Activated T-helper 1 cell treated with anti-CD3 and anti-CD28 coated beads, Interleukin-12 subunit alpha, Interleukin-12 subunit beta, Interleukin-2, Interleukin-4 antibody, amounts not matched to agents 30 ng/mL and 10 ng/mL and 1 ng/mL, durations not matched to agents 14 hours and 24 hours and 36 hours (primary cell): ENCODE data around the gene DDIT3. TPM values are rescaled to one million over a fixed set of nuclear protein-coding genes. Genes with fewer than 3 reads are reported as not detected.
"Not testable (repeated sequence)": the region's sequence is repeated elsewhere in the genome, so short reads cannot be mapped to it uniquely, and the experiment has no call there.

ENCODE experiments used
- DNase-seq: peaks from one replicate; pipeline ENCODE4 v3.0.0; 2021; ENCODE audit warnings: low spot score
- H3K27ac Mint-ChIP-seq: one replicate; pipeline ENCODE4 v1.8.0; 2021; ENCODE audit warnings: mild to moderate bottlenecking, mixed read lengths
- H3K27me3 Mint-ChIP-seq: one replicate; pipeline ENCODE4 v1.8.0; 2022; ENCODE audit warnings: mild to moderate bottlenecking, moderate library complexity, mixed read lengths; ENCODE audit not compliant: insufficient read depth
- H3K36me3 Mint-ChIP-seq: one replicate; pipeline ENCODE4 v1.8.0; 2021; ENCODE audit warnings: low read depth, mixed read lengths
- H3K4me1 Mint-ChIP-seq: one replicate; pipeline ENCODE4 v1.8.0; 2021; ENCODE audit warnings: low read depth, mixed read lengths
- H3K4me3 Mint-ChIP-seq: one replicate; pipeline ENCODE4 v1.8.0; 2021; ENCODE audit warnings: mild to moderate bottlenecking, moderate library complexity, mixed read lengths
- H3K9me3 Mint-ChIP-seq: one replicate; pipeline ENCODE4 v1.8.0; 2021; ENCODE audit warnings: mixed read lengths
- intact Hi-C: fragments of 100-400 bp; cut with micrococcal nuclease; formaldehyde crosslinking; loops from one replicate; pipeline ENCODE4 v1.15.1; 2024
- total RNA-seq: library from RNA; stranded (reverse); gene quantifications from 2 replicates; pipeline ENCODE4 v1.2.3, GENCODE V29; 2022

Gene DDIT3
- 17.8 and 18.1 TPM in 2 replicates for total RNA-seq

- Mint-ChIP-seq H3K36me3 (peaks cover 43% of the 10 kb centered on the region), H3K27ac (peak within 1 kb of the TSS; percentile 100), H3K9me3 (no peaks in the 10 kb centered on the region), H3K4me1 (peaks cover 62% of the 10 kb centered on the region), H3K4me3 (peak within 1 kb of the TSS; percentile 97), H3K27me3 (no peaks in the 10 kb centered on the region)
- peak; percentile 99 for DNase-seq
- intact Hi-C loops: loop anchor here (1.0 to 5.0 kb wide), 9 partner anchors 32 to 1593 kb away; partner anchors contain the start of genes ARHGAP9, CTDSP2, GLI1 and MARS1
Observed at GRCh38 chr12:57520053-57520818, at the start of gene DDIT3. DDIT3 (minus strand) TSS chr12:57520514; CDS start chr12:57517406, 3,108 bp downstream.

- DNase-seq: no peak
- H3K9me3 Mint-ChIP-seq: no peaks in the 10 kb centered on the region
- intact Hi-C loops: no loop called here
- no peaks in the 10 kb centered on the region for H3K36me3 Mint-ChIP-seq
- no peak overlapping the region for H3K27ac Mint-ChIP-seq
- no peak overlapping the region for H3K4me3 Mint-ChIP-seq
- peaks cover under 1% of the 10 kb centered on the region for H3K27me3 Mint-ChIP-seq
- no peaks in the 10 kb centered on the region for H3K4me1 Mint-ChIP-seq
Observed at GRCh38 chr12:57569858-57570257, 49.5 kb upstream of the DDIT3 start.

GRCh38 chr12:57568838-57569237, 48.5 kb upstream of the DDIT3 start:
- no peak overlapping the region for H3K4me3 Mint-ChIP-seq
- H3K36me3 Mint-ChIP-seq: no peaks in the 10 kb centered on the region
- no peak for DNase-seq
- no peaks in the 10 kb centered on the region for H3K9me3 Mint-ChIP-seq
- H3K27me3 Mint-ChIP-seq: peaks cover 3% of the 10 kb centered on the region
- intact Hi-C loops: no loop called here
- no peak overlapping the region for H3K27ac Mint-ChIP-seq
- no peaks in the 10 kb centered on the region for H3K4me1 Mint-ChIP-seq

GRCh38 chr12:57564178-57564740, 43.9 kb upstream of the DDIT3 start:
- Mint-ChIP-seq H3K4me3 (no peak overlapping the region), H3K27ac (no peak overlapping the region), H3K9me3 (no peaks in the 10 kb centered on the region), H3K27me3 (peaks cover 12% of the 10 kb centered on the region), H3K4me1 (no peaks in the 10 kb centered on the region), H3K36me3 (no peaks in the 10 kb centered on the region)
- DNase-seq: no peak
- intact Hi-C loops: no loop called here

- Mint-ChIP-seq H3K36me3 (no peaks in the 10 kb centered on the region), H3K27me3 (peaks cover 12% of the 10 kb centered on the region), H3K4me3 (no peak overlapping the region), H3K27ac (no peak overlapping the region), H3K4me1 (no peaks in the 10 kb centered on the region), H3K9me3 (no peaks in the 10 kb centered on the region)
- no peak for DNase-seq
- intact Hi-C loops: no loop called here
Observed at GRCh38 chr12:57563358-57563757, 43.0 kb upstream of the DDIT3 start.

- H3K4me3 Mint-ChIP-seq, H3K9me3 Mint-ChIP-seq, H3K27ac Mint-ChIP-seq, H3K36me3 Mint-ChIP-seq, DNase-seq, intact Hi-C loops, H3K4me1 Mint-ChIP-seq: not testable (repeated sequence)
- H3K27me3 Mint-ChIP-seq: peaks cover 15% of the 10 kb centered on the region
Observed at GRCh38 chr12:57561117-57561516, 40.8 kb upstream of the DDIT3 start.

GRCh38 chr12:57560516-57560915, 40.2 kb upstream of the DDIT3 start:
- no peak for DNase-seq
- Mint-ChIP-seq H3K4me1 (no peaks in the 10 kb centered on the region), H3K4me3 (no peak overlapping the region), H3K27ac (no peak overlapping the region), H3K27me3 (peaks cover 15% of the 10 kb centered on the region), H3K9me3 (no peaks in the 10 kb centered on the region), H3K36me3 (no peaks in the 10 kb centered on the region)
- intact Hi-C loops: no loop called here

GRCh38 chr12:57558864-57559263, 38.5 kb upstream of the DDIT3 start:
- intact Hi-C loops: loop anchor here (1.0 kb wide), 1 partner anchor 9 kb away; the partner anchor contains the start of gene KIF5A
- no peaks in the 10 kb centered on the region for H3K9me3 Mint-ChIP-seq
- H3K36me3 Mint-ChIP-seq: no peaks in the 10 kb centered on the region
- no peaks in the 10 kb centered on the region for H3K4me1 Mint-ChIP-seq
- H3K27ac Mint-ChIP-seq: no peak overlapping the region
- no peak overlapping the region for H3K4me3 Mint-ChIP-seq
- DNase-seq: no peak
- H3K27me3 Mint-ChIP-seq: peaks cover 11% of the 10 kb centered on the region

- intact Hi-C loops: loop anchor here (5.0 kb wide), 1 partner anchor 57 kb away; the partner anchor contains the start of gene ARHGEF25
- H3K27ac Mint-ChIP-seq: no peak overlapping the region
- peaks cover 4% of the 10 kb centered on the region for H3K27me3 Mint-ChIP-seq
- no peak overlapping the region for H3K4me3 Mint-ChIP-seq
- no peaks in the 10 kb centered on the region for H3K9me3 Mint-ChIP-seq
- H3K4me1 Mint-ChIP-seq: peaks cover 8% of the 10 kb centered on the region
- no peak for DNase-seq
- no peaks in the 10 kb centered on the region for H3K36me3 Mint-ChIP-seq
Observed at GRCh38 chr12:57554897-57555296, 34.6 kb upstream of the DDIT3 start.

GRCh38 chr12:57554453-57554852, 34.1 kb upstream of the DDIT3 start:
- DNase-seq: no peak
- no peak overlapping the region for H3K4me3 Mint-ChIP-seq
- H3K27ac Mint-ChIP-seq: no peak overlapping the region
- H3K27me3 Mint-ChIP-seq: peaks cover 4% of the 10 kb centered on the region
- no peaks in the 10 kb centered on the region for H3K36me3 Mint-ChIP-seq
- H3K4me1 Mint-ChIP-seq: peaks cover 10% of the 10 kb centered on the region
- intact Hi-C loops: loop anchor here (5.0 kb wide), 1 partner anchor 58 kb away; the partner anchor contains the start of gene ARHGEF25
- H3K9me3 Mint-ChIP-seq: no peaks in the 10 kb centered on the region

GRCh38 chr12:57553343-57554202, 33.3 kb upstream of the DDIT3 start:
- Mint-ChIP-seq H3K27ac (no peak overlapping the region), H3K9me3 (no peaks in the 10 kb centered on the region), H3K4me1 (peaks cover 13% of the 10 kb centered on the region), H3K4me3 (no peak overlapping the region), H3K36me3 (no peaks in the 10 kb centered on the region), H3K27me3 (peaks cover 11% of the 10 kb centered on the region)
- no peak for DNase-seq
- intact Hi-C loops: loop anchor here (5.0 kb wide), 1 partner anchor 59 kb away; the partner anchor contains the start of gene ARHGEF25

GRCh38 chr12:57552835-57553313, 32.6 kb upstream of the DDIT3 start:
- H3K4me3 Mint-ChIP-seq: no peak overlapping the region
- H3K27ac Mint-ChIP-seq: no peak overlapping the region
- H3K4me1 Mint-ChIP-seq: peaks cover 13% of the 10 kb centered on the region
- intact Hi-C loops: loop anchor here (5.0 kb wide), 1 partner anchor 59 kb away; the partner anchor contains the start of gene ARHGEF25
- H3K9me3 Mint-ChIP-seq: no peaks in the 10 kb centered on the region
- peaks cover 11% of the 10 kb centered on the region for H3K27me3 Mint-ChIP-seq
- no peaks in the 10 kb centered on the region for H3K36me3 Mint-ChIP-seq
- no peak for DNase-seq
